Measurements from ENCODE around the gene ACTBL2.

GRCh38 chr5:57503433-57503832 is 20.8 kb upstream of the ACTBL2 start:
- TF ChIP-seq EZH2phosphoT487 (conservative IDR thresholded peaks at IDR 0.05; ENCODE audit: low read length) = no peak
- TF ChIP-seq CTCF (IDR thresholded peaks at IDR 0.05; ENCODE audit: insufficient read depth, low read length, poor library complexity, severe bottlenecking) = no peak
